ENCODE results near the gene NELL1. TPM values are rescaled to one million over a fixed set of nuclear protein-coding genes. Genes with fewer than 3 reads are reported as not detected.

The NELL1 gene
- total RNA-seq, 1 donor from 2014 or later = 0.45 TPM

GRCh38 chr11:21495879-21496278 lies 826.5 kb downstream of the NELL1 start:
- H4K20me1 ChIP-seq (ENCODE audit: insufficient read depth, low read length) = no peaks in the 10 kb centered on the region
- no peak overlapping the region for H3K4me2 ChIP-seq (ENCODE audit: low read length)
- no peaks in the 10 kb centered on the region for H3K27me3 Mint-ChIP-seq (ENCODE audit: low read depth, unreplicated experiment)
- no peak overlapping the region for H2AFZ ChIP-seq (ENCODE audit: low read depth, low read length)
- no peak overlapping the region for H3K9ac ChIP-seq (ENCODE audit: low read length)
- H3K4me1 Mint-ChIP-seq (ENCODE audit: low read depth, unreplicated experiment) = no peaks in the 10 kb centered on the region
- H3K79me2 ChIP-seq (ENCODE audit: insufficient read depth, low read length) = no peaks in the 10 kb centered on the region
- H3K36me3 Mint-ChIP-seq (ENCODE audit: low read depth, unreplicated experiment) = peaks cover 2% of the 10 kb centered on the region
- no peak overlapping the region for H3K27ac Mint-ChIP-seq (ENCODE audit: unreplicated experiment)
- peaks cover 2% of the 10 kb centered on the region for H3K9me3 Mint-ChIP-seq (ENCODE audit: unreplicated experiment)
- no peaks in the 10 kb centered on the region for H3K9me3 ChIP-seq (ENCODE audit: insufficient read depth, low read depth, low read length)
- no peak for DNase-seq (ENCODE audit: low read depth)
- no peaks in the 10 kb centered on the region for H3K27me3 ChIP-seq (ENCODE audit: insufficient read depth, low read length)
- no peak for TF ChIP-seq EZH2 (IDR thresholded peaks at IDR 0.05; ENCODE audit: insufficient read depth, low read length)
- no peak for TF ChIP-seq CTCF (IDR thresholded peaks at IDR 0.05; ENCODE audit: insufficient read depth, low read depth, low read length)
- H3K4me3 Mint-ChIP-seq (ENCODE audit: unreplicated experiment) = no peak overlapping the region
- no peaks in the 10 kb centered on the region for H3K4me1 ChIP-seq (ENCODE audit: insufficient read depth, low read length)
- H3K4me3 ChIP-seq (ENCODE audit: insufficient read depth, low read depth, low read length) = no peak overlapping the region
- H3K27ac ChIP-seq (ENCODE audit: low read depth, low read length) = no peak overlapping the region
- no peak for FAIRE-seq
- H3K36me3 ChIP-seq (ENCODE audit: insufficient read depth, low read length) = no peaks in the 10 kb centered on the region

GRCh38 chr11:21501245-21501644 lies 831.9 kb downstream of the NELL1 start:
- Histone ChIP-seq H3K36me3 (ENCODE audit: insufficient read depth, low read length) (no peaks in the 10 kb centered on the region), H3K4me2 (ENCODE audit: low read length) (no peak overlapping the region), H4K20me1 (ENCODE audit: insufficient read depth, low read length) (no peaks in the 10 kb centered on the region), H3K9ac (ENCODE audit: low read length) (no peak overlapping the region), H3K4me1 (ENCODE audit: insufficient read depth, low read length) (no peaks in the 10 kb centered on the region), H3K27ac (ENCODE audit: low read depth, low read length) (no peak overlapping the region), H3K9me3 (ENCODE audit: insufficient read depth, low read depth, low read length) (no peaks in the 10 kb centered on the region), H3K4me3 (ENCODE audit: insufficient read depth, low read depth, low read length) (no peak overlapping the region), H3K79me2 (ENCODE audit: insufficient read depth, low read length) (no peaks in the 10 kb centered on the region), H3K27me3 (ENCODE audit: insufficient read depth, low read length) (no peaks in the 10 kb centered on the region), H2AFZ (ENCODE audit: low read depth, low read length) (no peak overlapping the region)
- Mint-ChIP-seq H3K36me3 (ENCODE audit: low read depth, unreplicated experiment) (no peaks in the 10 kb centered on the region), H3K4me3 (ENCODE audit: unreplicated experiment) (no peak overlapping the region), H3K27ac (ENCODE audit: unreplicated experiment) (no peak overlapping the region), H3K27me3 (ENCODE audit: low read depth, unreplicated experiment) (no peaks in the 10 kb centered on the region), H3K9me3 (ENCODE audit: unreplicated experiment) (no peaks in the 10 kb centered on the region), H3K4me1 (ENCODE audit: low read depth, unreplicated experiment) (no peaks in the 10 kb centered on the region)
- TF ChIP-seq EZH2 (IDR thresholded peaks at IDR 0.05; ENCODE audit: insufficient read depth, low read length) (no peak), CTCF (IDR thresholded peaks at IDR 0.05; ENCODE audit: insufficient read depth, low read depth, low read length) (no peak)
- DNase-seq (ENCODE audit: low read depth) = no peak
- no peak for FAIRE-seq

GRCh38 chr11:21505070-21505469 lies 835.7 kb downstream of the NELL1 start:
- H2AFZ ChIP-seq (ENCODE audit: low read depth, low read length) = no peak overlapping the region
- TF ChIP-seq CTCF (IDR thresholded peaks at IDR 0.05; ENCODE audit: insufficient read depth, low read depth, low read length) = no peak
- TF ChIP-seq EZH2 (IDR thresholded peaks at IDR 0.05; ENCODE audit: insufficient read depth, low read length) = no peak
- H3K27ac Mint-ChIP-seq (ENCODE audit: unreplicated experiment) = no peak overlapping the region

More at GRCh38 chr11:21505070-21505469, 835.7 kb downstream of the NELL1 start:
- Histone ChIP-seq H3K27ac (ENCODE audit: low read depth, low read length) (no peak overlapping the region), H3K79me2 (ENCODE audit: insufficient read depth, low read length) (no peaks in the 10 kb centered on the region), H3K4me2 (ENCODE audit: low read length) (no peak overlapping the region), H3K36me3 (ENCODE audit: insufficient read depth, low read length) (no peaks in the 10 kb centered on the region), H3K4me1 (ENCODE audit: insufficient read depth, low read length) (no peaks in the 10 kb centered on the region), H3K9ac (ENCODE audit: low read length) (no peak overlapping the region), H4K20me1 (ENCODE audit: insufficient read depth, low read length) (no peaks in the 10 kb centered on the region), H3K4me3 (ENCODE audit: insufficient read depth, low read depth, low read length) (no peak overlapping the region), H3K27me3 (ENCODE audit: insufficient read depth, low read length) (no peaks in the 10 kb centered on the region), H3K9me3 (ENCODE audit: insufficient read depth, low read depth, low read length) (no peaks in the 10 kb centered on the region)
- Mint-ChIP-seq H3K27me3 (ENCODE audit: low read depth, unreplicated experiment) (no peaks in the 10 kb centered on the region), H3K4me3 (ENCODE audit: unreplicated experiment) (no peak overlapping the region), H3K9me3 (ENCODE audit: unreplicated experiment) (no peaks in the 10 kb centered on the region), H3K4me1 (ENCODE audit: low read depth, unreplicated experiment) (no peaks in the 10 kb centered on the region), H3K36me3 (ENCODE audit: low read depth, unreplicated experiment) (no peaks in the 10 kb centered on the region)
- FAIRE-seq = no peak
- DNase-seq (ENCODE audit: low read depth) = no peak

Data from astrocyte (in vitro differentiated cells and primary cell).